ENCODE measurements around the gene ZBTB44.

DNA sequence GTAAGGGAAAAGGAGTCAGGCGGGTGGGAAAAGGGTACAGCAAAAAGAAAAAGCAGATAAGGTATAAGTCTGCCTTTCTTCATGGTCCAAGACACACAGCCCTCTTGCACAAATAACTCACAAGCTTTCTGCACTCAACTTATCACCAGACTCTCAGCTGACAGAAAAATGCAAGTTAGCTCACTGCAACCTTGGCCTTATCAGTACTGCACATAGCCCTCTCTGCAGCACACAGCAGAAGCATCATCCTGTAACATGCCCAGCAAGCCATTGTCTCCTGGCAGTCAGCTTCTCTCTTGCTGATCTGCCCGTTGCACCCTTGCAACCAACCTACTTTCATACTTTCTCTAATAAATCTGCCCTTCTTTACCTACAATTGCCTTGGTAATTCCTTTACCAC is 5.8 kb downstream of the ZBTB44 start:
- no peak for TF ChIP-seq POLR2A (IDR thresholded peaks at IDR 0.05)
- TF ChIP-seq, protein P1, sequence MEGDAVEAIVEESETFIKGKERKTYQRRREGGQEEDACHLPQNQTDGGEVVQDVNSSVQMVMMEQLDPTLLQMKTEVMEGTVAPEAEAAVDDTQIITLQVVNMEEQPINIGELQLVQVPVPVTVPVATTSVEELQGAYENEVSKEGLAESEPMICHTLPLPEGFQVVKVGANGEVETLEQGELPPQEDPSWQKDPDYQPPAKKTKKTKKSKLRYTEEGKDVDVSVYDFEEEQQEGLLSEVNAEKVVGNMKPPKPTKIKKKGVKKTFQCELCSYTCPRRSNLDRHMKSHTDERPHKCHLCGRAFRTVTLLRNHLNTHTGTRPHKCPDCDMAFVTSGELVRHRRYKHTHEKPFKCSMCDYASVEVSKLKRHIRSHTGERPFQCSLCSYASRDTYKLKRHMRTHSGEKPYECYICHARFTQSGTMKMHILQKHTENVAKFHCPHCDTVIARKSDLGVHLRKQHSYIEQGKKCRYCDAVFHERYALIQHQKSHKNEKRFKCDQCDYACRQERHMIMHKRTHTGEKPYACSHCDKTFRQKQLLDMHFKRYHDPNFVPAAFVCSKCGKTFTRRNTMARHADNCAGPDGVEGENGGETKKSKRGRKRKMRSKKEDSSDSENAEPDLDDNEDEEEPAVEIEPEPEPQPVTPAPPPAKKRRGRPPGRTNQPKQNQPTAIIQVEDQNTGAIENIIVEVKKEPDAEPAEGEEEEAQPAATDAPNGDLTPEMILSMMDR (IDR thresholded peaks at IDR 0.05), result no peak
